H1 (cell line): Measurements from ENCODE around the gene UBE3B. TPM values are rescaled to one million over a fixed set of nuclear protein-coding genes. Genes with fewer than 3 reads are reported as not detected.

Experiments used
- CTCF ChIA-PET: fragments of 300-600 bp; sonication (Branson Sonifier 250); formaldehyde crosslinking; loops from one replicate; lab custom pipeline; 2021; ENCODE audit not compliant: partially characterized antibody; lab: Charles Lee
- POLR2A ChIA-PET: fragments of 300-600 bp; sonication (Branson Sonifier 250); formaldehyde crosslinking; loops from one replicate; lab custom pipeline; 2021; ENCODE audit warnings: inconsistent platforms; ENCODE audit not compliant: partially characterized antibody; lab: Charles Lee
- DNase-seq, 2 experiments: peaks; one replicate each; pipeline versions ENCODE4 v3.0.0 to v3.0.0-alpha.2; 2010 to 2022; ENCODE audit warnings: low spot score in 2 of 2, low read depth in 1 of 2, mixed read lengths in 1 of 2
- FAIRE-seq: peaks from 2 replicates; lab custom pipeline; 2011; peaks lifted over from hg19 to GRCh38; lab: Jason Lieb, UNC
- H2AFZ ChIP-seq: 2 replicates; pipeline ENCODE4 v1.8.1; 2012; ENCODE audit warnings: low read length, inconsistent platforms
- H2AK5ac ChIP-seq: 2 replicates; pipeline ENCODE4 v1.6.1; 2013; ENCODE audit warnings: low read depth, low read length
- H2BK120ac ChIP-seq: replicated peaks from 2 replicates; pipeline ENCODE3; 2013; ENCODE audit warnings: low read depth, low read length, inconsistent platforms
- H2BK12ac ChIP-seq: 2 replicates; pipeline ENCODE4 v1.6.1; 2013; ENCODE audit warnings: low read depth, low read length
- H2BK15ac ChIP-seq: 2 replicates; pipeline ENCODE4 v1.6.1; 2013; ENCODE audit warnings: low read length
- H2BK20ac ChIP-seq: 2 replicates; pipeline ENCODE4 v1.6.1; 2013; ENCODE audit warnings: low read length
- H2BK5ac ChIP-seq: 2 replicates; pipeline ENCODE4 v1.6.1; 2013; ENCODE audit warnings: low read depth, low read length
- H3K14ac ChIP-seq: 2 replicates; pipeline ENCODE4 v1.6.1; 2013; ENCODE audit warnings: inconsistent platforms; ENCODE audit not compliant: insufficient read length
- H3K18ac ChIP-seq: 2 replicates; pipeline ENCODE4 v1.6.1; 2013; ENCODE audit warnings: low read length; ENCODE audit errors: extremely low read depth
- H3K23ac ChIP-seq: 2 replicates; pipeline ENCODE4 v1.6.1; 2013; ENCODE audit warnings: inconsistent platforms; ENCODE audit not compliant: insufficient read length
- H3K23me2 ChIP-seq: 2 replicates; pipeline ENCODE4 v1.6.1; 2013; ENCODE audit warnings: low read depth, low read length
- H3K27ac ChIP-seq: 2 replicates; pipeline ENCODE4 v1.6.1; 2011; ENCODE audit warnings: low read depth, low read length, inconsistent platforms
- H3K27me3 ChIP-seq, 4 experiments: replicated peaks in 1 of 4; 1 replicate in 1 of 4; 2 replicates in 3 of 4; pipeline versions ENCODE4 v1.6.1 to v1.8.1; 2011 to 2013; ENCODE audit warnings: low read length in 3 of 4, mild to moderate bottlenecking in 3 of 4, inconsistent platforms in 2 of 4, mixed read lengths in 2 of 4, moderate library complexity in 1 of 4; ENCODE audit not compliant: control insufficient read depth in 3 of 4, insufficient read depth in 3 of 4; ENCODE audit errors: extremely low read depth in 1 of 4
- H3K36me3 ChIP-seq, 4 experiments: 2 replicates each; pipeline versions ENCODE4 v1.6.1 to v1.8.1; 2011 to 2013; ENCODE audit warnings: mild to moderate bottlenecking in 4 of 4, low read length in 3 of 4, moderate library complexity in 2 of 4, control low read depth in 1 of 4, inconsistent platforms in 1 of 4; ENCODE audit not compliant: insufficient read depth in 4 of 4, control insufficient read depth in 2 of 4
- H3K4ac ChIP-seq: replicated peaks from 2 replicates; pipeline ENCODE3; 2013; ENCODE audit warnings: low read length, low read depth, mixed read lengths, inconsistent platforms; ENCODE audit not compliant: insufficient read length
- H3K4me1 ChIP-seq, 4 experiments: replicated peaks in 1 of 4; 1 replicate in 1 of 4; 2 replicates in 3 of 4; pipeline versions ENCODE4 v1.6.1 to v1.8.1; 2011 to 2013; ENCODE audit warnings: low read length in 3 of 4, inconsistent platforms in 2 of 4, mixed read lengths in 1 of 4; ENCODE audit not compliant: insufficient read depth in 4 of 4, control insufficient read depth in 3 of 4
- H3K4me2 ChIP-seq, 2 experiments: 2 replicates each; pipeline versions ENCODE4 v1.6.1 to v1.8.1; 2011 to 2013; ENCODE audit warnings: low read depth in 2 of 2, low read length in 2 of 2, control low read depth in 1 of 2, inconsistent platforms in 1 of 2, mild to moderate bottlenecking in 1 of 2; ENCODE audit not compliant: insufficient read depth in 1 of 2
- H3K4me3 ChIP-seq, 4 experiments: fragments of 200-600, 300-600 bp in 1 of 4; sonication (generic), shearing (Covaris generic), sonication (Bioruptor Twin) in 1 of 4; 2 replicates each; pipeline versions ENCODE4 v1.5.1 to v1.8.1; 2011 to 2016; ENCODE audit warnings: low read length in 4 of 4, low read depth in 3 of 4, control low read depth in 2 of 4, inconsistent platforms in 2 of 4, mild to moderate bottlenecking in 2 of 4, mixed read lengths in 1 of 4, moderate library complexity in 1 of 4; ENCODE audit not compliant: insufficient read depth in 2 of 4; ENCODE audit errors: extremely low read depth in 1 of 4
- H3K56ac ChIP-seq: replicated peaks from 2 replicates; pipeline ENCODE3; 2013; ENCODE audit warnings: low read depth, mild to moderate bottlenecking, mixed read lengths, low read length, inconsistent platforms; ENCODE audit not compliant: insufficient read length
- H3K79me1 ChIP-seq: 2 replicates; pipeline ENCODE4 v1.6.1; 2013; ENCODE audit warnings: low read depth, low read length, control low read depth
- H3K79me2 ChIP-seq, 2 experiments: 2 replicates each; pipeline versions ENCODE4 v1.6.1 to v1.8.1; 2012 to 2013; ENCODE audit warnings: low read length in 2 of 2, mild to moderate bottlenecking in 2 of 2, inconsistent platforms in 1 of 2; ENCODE audit not compliant: insufficient read depth in 2 of 2, control insufficient read depth in 1 of 2
- H3K9ac ChIP-seq, 4 experiments: replicated peaks in 1 of 4; 1 replicate in 1 of 4; 2 replicates in 3 of 4; pipeline versions ENCODE4 v1.6.1 to v1.8.1; 2011 to 2013; ENCODE audit warnings: low read depth in 3 of 4, low read length in 3 of 4, control low read depth in 2 of 4, mild to moderate bottlenecking in 2 of 4, moderate library complexity in 2 of 4, inconsistent platforms in 1 of 4; ENCODE audit errors: extremely low read depth in 1 of 4
- H3K9me3 ChIP-seq, 2 experiments: 2 replicates each; pipeline versions ENCODE4 v1.6.1 to v1.8.1; 2012 to 2013; ENCODE audit warnings: mild to moderate bottlenecking in 2 of 2, moderate library complexity in 2 of 2, control low read depth in 1 of 2, inconsistent platforms in 1 of 2, low read depth in 1 of 2, low read length in 1 of 2, mixed read lengths in 1 of 2; ENCODE audit not compliant: insufficient read depth in 2 of 2
- H4K20me1 ChIP-seq, 2 experiments: replicated peaks in 1 of 2; 2 replicates each; pipeline versions ENCODE3 to v1.8.1; 2011 to 2013; ENCODE audit warnings: inconsistent platforms in 2 of 2, low read length in 2 of 2, mild to moderate bottlenecking in 1 of 2; ENCODE audit not compliant: insufficient read depth in 2 of 2, control insufficient read depth in 1 of 2
- H4K5ac ChIP-seq: 2 replicates; pipeline ENCODE4 v1.6.1; 2013; ENCODE audit warnings: low read length, low read depth, mixed read lengths, inconsistent platforms; ENCODE audit not compliant: insufficient read length
- H4K8ac ChIP-seq: 2 replicates; pipeline ENCODE4 v1.8.0; 2013; ENCODE audit warnings: mild to moderate bottlenecking, moderate library complexity, low read length, inconsistent platforms; ENCODE audit not compliant: insufficient read depth; ENCODE audit errors: extremely low read depth
- H4K91ac ChIP-seq: replicated peaks from 2 replicates; pipeline ENCODE3; 2013; ENCODE audit warnings: low read length, mixed read lengths, inconsistent platforms; ENCODE audit not compliant: insufficient read length
- CEBPB ChIP-seq: IDR thresholded peaks from 2 replicates; pipeline ENCODE4 v1.6.1; 2012; ENCODE audit warnings: low read depth, low read length
- CREB1 ChIP-seq: IDR thresholded peaks from 2 replicates; pipeline ENCODE4 v1.6.1; 2012; ENCODE audit warnings: inconsistent platforms
- HDAC6 ChIP-seq: IDR thresholded peaks from one replicate; pipeline ENCODE4 v1.7.1; 2012; ENCODE audit warnings: low read depth, mild to moderate bottlenecking, inconsistent platforms, low read length, moderate library complexity
- KDM1A ChIP-seq: fragments of 200-600, 300-600 bp; sonication (generic); IDR thresholded peaks from 2 replicates; pipeline ENCODE4 v1.7.1; 2016; ENCODE audit warnings: mild to moderate bottlenecking, low read length, borderline replicate concordance
- MAFK ChIP-seq: IDR thresholded peaks from 2 replicates; pipeline ENCODE4 v1.6.1; 2012; ENCODE audit warnings: low read depth, mild to moderate bottlenecking, improper control_type of control experiment, low read length
- NRF1 ChIP-seq: IDR thresholded peaks from 2 replicates; pipeline ENCODE4 v1.6.1; 2011; ENCODE audit warnings: mild to moderate bottlenecking, low read depth, low read length, improper control_type of control experiment
- RAD21 ChIP-seq, 2 experiments: IDR thresholded peaks in 1 of 2; conservative IDR thresholded peaks in 1 of 2; 2 replicates each; pipeline ENCODE4 v1.6.1; 2011; ENCODE audit warnings: low read depth in 2 of 2, low read length in 2 of 2, improper control_type of control experiment in 1 of 2, inconsistent platforms in 1 of 2, mild to moderate bottlenecking in 1 of 2, moderate library complexity in 1 of 2
- RNF2 ChIP-seq: fragments of 200-900, 300-1000 bp; sonication (generic); IDR thresholded peaks from 2 replicates; pipeline ENCODE4 v1.7.1; 2016; ENCODE audit warnings: borderline replicate concordance, low read depth, mild to moderate bottlenecking, antibody characterized with exemption, low read length; ENCODE audit not compliant: poor library complexity, severe bottlenecking; ENCODE audit errors: missing control alignments
- TAF1 ChIP-seq: IDR thresholded peaks from 2 replicates; pipeline ENCODE4 v1.6.1; 2011; ENCODE audit warnings: mild to moderate bottlenecking, low read depth, low read length
- polyA plus RNA-seq, 7 experiments: library from polyadenylated mRNA; depleted of rRNA in 3 of 7; stranded (reverse) in 5 of 7; unstranded in 2 of 7; fragments of >200 nt in 5 of 7; fragments of 200-250 nt in 2 of 7; gene quantifications; 1 replicate in 5 of 7; 2 replicates in 1 of 7; 4 replicates in 1 of 7; pipeline versions ENCODE4 v1.2.1 to v1.2.3, GENCODE V29; 2011 to 2013; ENCODE audit warnings: missing spikeins in 2 of 7, mixed read lengths in 2 of 7
- total RNA-seq: library from RNA; stranded (reverse); fragmentation: NEBNext Ultra II Directional; extraction: Animal tissue kit (Norgen Biotek cat#: 25700); gene quantifications from 2 replicates; pipeline ENCODE4 v1.2.1, GENCODE V29; 2021
- TF ChIP-seq, protein P1 (sequence below): IDR thresholded peaks from 2 replicates; pipeline ENCODE4 v1.6.1; 2012; ENCODE audit warnings: inconsistent platforms

The UBE3B gene
- total and polyA plus RNA-seq, 2 of the 8 experiments (the other 6 are each of a cell fraction or from before 2014, with no cell fraction given): 14.0 to 21.1 TPM

DNA sequence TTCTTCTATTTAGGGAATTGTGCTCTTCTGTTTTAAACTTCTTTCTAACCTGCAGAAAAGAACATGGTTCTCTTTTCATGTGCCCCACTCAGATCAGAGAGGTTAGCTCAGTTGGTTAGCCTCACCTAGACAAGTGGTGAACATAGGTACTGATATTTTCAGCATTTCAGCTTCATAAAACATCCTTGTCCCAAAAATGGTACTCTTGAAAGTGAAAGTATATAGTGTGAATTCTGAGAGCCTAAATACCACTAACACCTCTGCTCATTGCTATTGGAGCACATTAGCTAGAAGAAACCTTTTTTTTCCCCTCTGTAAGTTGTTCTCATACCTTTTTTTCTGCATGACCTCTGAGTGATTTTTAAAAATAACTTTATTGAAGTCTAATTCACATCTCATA is 17.6 kb downstream of the UBE3B start:
- Histone ChIP-seq H2BK20ac (no peak overlapping the region), H3K4me3 (no peak overlapping the region), H3K23ac (no peak overlapping the region), H2AFZ (no peak overlapping the region), H3K14ac (no peak overlapping the region), H4K8ac (no peak overlapping the region), H2AK5ac (no peak overlapping the region), H3K27ac (no peak overlapping the region), H3K4me1 (no peaks in the 10 kb centered on the region), H3K36me3 (peaks cover 0 to 37% (median 20%) of the 10 kb centered on the region in 4 experiments; a peak in 6 of 8 replicates), H3K79me1 (no peaks in the 10 kb centered on the region), H4K91ac (no peak overlapping the region), H3K79me2 (no peaks in the 10 kb centered on the region), H3K56ac (no peak overlapping the region), H3K27me3 (no peaks in the 10 kb centered on the region), H2BK120ac (no peak overlapping the region), H3K9ac (no peak overlapping the region), H3K4ac (no peak overlapping the region), H3K4me2 (no peak overlapping the region), H3K9me3 (0 out of 4 replicates have a peak, but pooled peaks cover 0 to 4% of the 10 kb centered on the region in 2 experiments), H2BK5ac (no peak overlapping the region), H2BK12ac (no peak overlapping the region), H3K23me2 (no peaks in the 10 kb centered on the region), H4K5ac (no peak overlapping the region), H3K18ac (no peak overlapping the region), H2BK15ac (no peak overlapping the region), H4K20me1 (no peaks in the 10 kb centered on the region)
- DNase-seq (no peak), FAIRE-seq (no peak)
- CTCF ChIA-PET: interaction anchor here (0.6 to 3.4 kb wide), 4 partner anchors 62 to 108 kb away, joined by 3 to 14 read pairs (median 6); no protein-coding TSS in a partner anchor
- POLR2A ChIA-PET: no interaction called here
- TF ChIP-seq HDAC6 (no peak), CEBPB (no peak), KDM1A (no peak), RAD21 (IDR thresholded peaks at IDR 0.05 in 1 of 2, conservative IDR thresholded peaks at IDR 0.05 in 1 of 2; ENCODE audit: low read depth in 2 of 2, low read length in 2 of 2) (no peak), TAF1 (no peak), NRF1 (no peak), CREB1 (no peak), MAFK (no peak), RNF2 (no peak)
- TF ChIP-seq, protein P1, sequence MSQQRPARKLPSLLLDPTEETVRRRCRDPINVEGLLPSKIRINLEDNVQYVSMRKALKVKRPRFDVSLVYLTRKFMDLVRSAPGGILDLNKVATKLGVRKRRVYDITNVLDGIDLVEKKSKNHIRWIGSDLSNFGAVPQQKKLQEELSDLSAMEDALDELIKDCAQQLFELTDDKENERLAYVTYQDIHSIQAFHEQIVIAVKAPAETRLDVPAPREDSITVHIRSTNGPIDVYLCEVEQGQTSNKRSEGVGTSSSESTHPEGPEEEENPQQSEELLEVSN: no peak
